ENCODE data around the gene PPFIA2. TPM values are rescaled to one million over a fixed set of nuclear protein-coding genes. Genes with fewer than 3 reads are reported as not detected.

PPFIA2 gene
- total RNA-seq, 4 donors from 2014 or later, result 0.81 to 0.84 TPM; not detected in 2

DNA sequence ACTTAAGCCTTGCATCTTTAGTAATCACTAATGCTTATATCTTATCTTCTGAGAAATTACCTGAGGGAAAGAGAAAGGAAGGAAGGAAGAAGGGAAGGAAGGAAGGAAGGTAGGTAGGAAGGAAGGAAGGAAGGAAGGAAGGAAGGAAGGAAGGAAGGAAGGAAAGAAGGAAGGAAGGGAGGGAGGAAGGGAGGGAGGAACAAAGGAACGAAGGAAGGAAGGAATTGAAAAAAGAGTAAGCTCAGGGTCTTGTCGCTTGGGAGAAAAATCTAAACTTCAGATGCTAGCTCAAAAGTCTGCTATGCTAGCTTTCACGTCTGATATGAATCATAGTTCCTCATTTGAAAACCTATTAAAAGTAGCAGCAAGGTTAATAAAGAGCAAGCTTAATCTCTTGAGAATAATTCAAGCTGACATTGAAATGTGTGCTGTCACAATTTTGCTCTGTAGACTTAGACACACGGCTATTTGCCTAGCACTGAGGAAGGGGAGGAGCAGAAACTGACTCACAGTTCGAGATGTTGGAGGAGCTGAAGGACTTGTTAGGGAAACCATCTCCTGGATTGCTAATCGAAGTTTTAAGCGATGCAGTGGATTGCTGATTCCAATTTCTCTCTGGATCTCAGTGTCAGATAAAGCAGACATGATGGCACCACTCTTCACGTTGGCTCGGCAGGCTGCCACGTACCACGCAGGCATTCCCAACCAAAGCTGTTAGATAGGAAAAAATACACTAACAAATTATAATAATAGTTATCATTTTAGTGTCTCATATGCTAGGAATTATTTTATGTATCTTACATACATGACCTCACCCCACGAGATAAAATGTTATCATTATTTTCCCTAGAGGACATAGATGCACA is 464.6 kb downstream of the PPFIA2 start:
- DNase-seq (ENCODE audit: low spot score in 2 of 2), result no peak
- no peak overlapping the region for H3K4me3 ChIP-seq (ENCODE audit: low read depth, poor library complexity, severe bottlenecking)
- intact Hi-C loops (cut with DNase I; ENCODE audit: low total_unique reads), result no loop called here
- WGBS, 2 donors, result 75 to 78% methylated on average over 12 of the region's 12 CpGs
- TF ChIP-seq, protein P1, sequence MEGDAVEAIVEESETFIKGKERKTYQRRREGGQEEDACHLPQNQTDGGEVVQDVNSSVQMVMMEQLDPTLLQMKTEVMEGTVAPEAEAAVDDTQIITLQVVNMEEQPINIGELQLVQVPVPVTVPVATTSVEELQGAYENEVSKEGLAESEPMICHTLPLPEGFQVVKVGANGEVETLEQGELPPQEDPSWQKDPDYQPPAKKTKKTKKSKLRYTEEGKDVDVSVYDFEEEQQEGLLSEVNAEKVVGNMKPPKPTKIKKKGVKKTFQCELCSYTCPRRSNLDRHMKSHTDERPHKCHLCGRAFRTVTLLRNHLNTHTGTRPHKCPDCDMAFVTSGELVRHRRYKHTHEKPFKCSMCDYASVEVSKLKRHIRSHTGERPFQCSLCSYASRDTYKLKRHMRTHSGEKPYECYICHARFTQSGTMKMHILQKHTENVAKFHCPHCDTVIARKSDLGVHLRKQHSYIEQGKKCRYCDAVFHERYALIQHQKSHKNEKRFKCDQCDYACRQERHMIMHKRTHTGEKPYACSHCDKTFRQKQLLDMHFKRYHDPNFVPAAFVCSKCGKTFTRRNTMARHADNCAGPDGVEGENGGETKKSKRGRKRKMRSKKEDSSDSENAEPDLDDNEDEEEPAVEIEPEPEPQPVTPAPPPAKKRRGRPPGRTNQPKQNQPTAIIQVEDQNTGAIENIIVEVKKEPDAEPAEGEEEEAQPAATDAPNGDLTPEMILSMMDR (IDR thresholded peaks at IDR 0.05), result no peak
- no peak for TF ChIP-seq POLR2A (IDR thresholded peaks at IDR 0.05)

DNA sequence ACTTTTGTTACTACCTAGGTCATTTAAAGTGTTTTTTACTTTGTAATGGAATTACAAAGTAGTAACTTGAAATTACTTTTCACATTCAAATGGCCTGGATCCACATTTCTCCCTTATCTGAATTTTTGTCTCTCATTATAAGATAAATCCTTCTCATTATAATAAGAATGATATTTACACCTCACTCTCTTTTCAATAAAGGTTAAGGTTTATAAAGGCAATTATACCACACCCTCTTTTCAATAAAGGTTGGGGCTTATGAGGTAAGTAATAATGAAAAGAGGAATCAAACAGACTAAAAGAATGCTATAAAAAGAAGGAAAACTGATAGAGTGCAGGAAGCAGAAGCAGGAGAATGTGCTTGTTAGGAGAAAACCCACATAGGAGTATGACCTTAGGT is 470.5 kb downstream of the PPFIA2 start:
- TF ChIP-seq, protein P1 (IDR thresholded peaks at IDR 0.05), result no peak
- TF ChIP-seq POLR2A (IDR thresholded peaks at IDR 0.05), result no peak
- intact Hi-C loops (cut with DNase I; ENCODE audit: low total_unique reads), result no loop called here
- no peak for DNase-seq (ENCODE audit: low spot score in 2 of 2)
- H3K4me3 ChIP-seq (ENCODE audit: low read depth, poor library complexity, severe bottlenecking), result no peak overlapping the region

DNA sequence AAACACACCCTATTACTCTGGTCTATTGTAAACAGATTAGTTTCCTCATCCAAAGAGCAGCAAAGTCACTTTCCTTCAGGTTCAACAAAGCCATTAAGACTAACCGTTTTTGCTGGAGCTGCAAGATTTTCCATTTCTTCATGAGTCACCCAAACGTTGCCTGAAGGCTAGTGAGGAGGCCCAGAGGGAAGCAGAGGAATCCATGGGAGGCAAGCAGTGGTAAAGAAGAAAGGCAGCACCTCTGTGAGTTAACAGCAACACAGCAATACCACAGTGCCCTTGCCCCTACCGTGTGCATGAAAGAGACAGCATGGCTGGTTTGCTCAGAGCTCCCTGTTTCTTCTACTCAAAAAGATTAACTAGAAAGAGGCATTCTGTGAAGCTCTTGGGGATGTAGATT is 475.0 kb downstream of the PPFIA2 start:
- intact Hi-C loops (cut with DNase I; ENCODE audit: low total_unique reads), result no loop called here
- no peak overlapping the region for H3K4me3 ChIP-seq (ENCODE audit: low read depth, poor library complexity, severe bottlenecking)
- TF ChIP-seq, protein P1 (IDR thresholded peaks at IDR 0.05), result no peak
- no peak for TF ChIP-seq POLR2A (IDR thresholded peaks at IDR 0.05)
- 36 to 44% methylated on average over 3 of the region's 3 CpGs for WGBS, 2 donors
- DNase-seq (ENCODE audit: low spot score in 2 of 2), result no peak

DNA sequence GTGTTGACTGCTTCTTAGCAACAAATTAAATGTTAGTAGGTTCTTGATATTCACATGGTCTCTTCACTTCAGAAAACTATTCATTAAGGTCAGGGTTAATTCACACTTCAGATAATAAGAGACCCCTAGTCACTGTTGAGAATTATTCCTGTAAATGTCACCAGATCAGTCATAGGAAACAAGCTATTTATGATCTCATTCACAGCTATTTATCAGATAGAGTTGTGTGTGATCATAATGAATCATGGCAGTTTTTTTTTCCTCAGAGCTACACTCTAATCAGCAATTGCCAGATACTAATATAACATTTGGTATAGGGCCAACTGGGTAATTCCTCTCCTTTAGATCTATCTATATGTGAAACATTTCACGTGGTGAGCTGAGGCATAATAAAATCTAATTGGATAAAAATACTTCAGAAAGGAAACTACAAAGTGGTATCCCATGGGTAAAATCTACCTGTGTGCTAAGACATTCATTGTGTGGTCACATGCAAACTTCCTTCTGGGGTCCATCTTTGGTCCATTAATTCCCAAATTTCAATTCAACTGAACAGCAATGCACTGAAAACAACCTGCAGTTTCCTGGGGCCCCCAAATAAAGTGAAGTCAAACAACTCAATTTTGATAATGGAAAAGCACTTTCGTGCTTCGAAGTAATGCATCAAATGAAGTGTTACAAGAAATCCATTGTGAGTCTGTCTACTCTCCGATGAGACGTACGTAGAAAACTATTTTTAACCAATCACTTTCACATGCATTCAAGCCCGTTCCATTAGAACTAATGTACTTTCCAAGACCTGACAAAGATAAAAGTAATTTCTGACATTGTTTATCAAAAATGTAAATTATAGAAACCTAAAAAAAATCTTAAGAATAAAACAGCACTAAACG is 484.3 kb downstream of the PPFIA2 start:
- intact Hi-C loops (cut with DNase I; ENCODE audit: low total_unique reads), result no loop called here
- TF ChIP-seq POLR2A (IDR thresholded peaks at IDR 0.05), result no peak
- TF ChIP-seq, protein P1 (IDR thresholded peaks at IDR 0.05), result no peak
- no peak overlapping the region for H3K4me3 ChIP-seq (ENCODE audit: low read depth, poor library complexity, severe bottlenecking)
- no peak for DNase-seq (ENCODE audit: low spot score in 2 of 2)
- 82 to 86% methylated on average over 8 of the region's 8 CpGs for WGBS, 2 donors

DNA sequence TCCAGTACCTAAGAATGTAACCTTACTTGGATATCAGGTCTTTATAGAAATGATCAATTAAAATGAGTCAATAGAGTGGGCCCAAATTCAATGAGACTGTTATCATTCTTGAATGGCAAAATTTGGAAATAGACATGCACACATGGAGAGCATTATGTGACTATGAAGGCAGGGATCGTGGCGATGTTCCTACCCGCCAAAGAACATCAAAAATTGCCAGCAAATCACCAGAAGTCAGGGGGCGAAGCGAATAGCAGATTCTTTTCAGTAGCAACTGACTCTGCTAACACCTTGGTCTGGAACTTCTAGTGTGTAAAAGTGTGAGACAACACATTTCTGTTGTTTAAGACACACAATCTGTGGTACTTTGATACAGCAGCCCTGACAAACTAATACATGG is 488.8 kb downstream of the PPFIA2 start:
- DNase-seq (ENCODE audit: low spot score in 2 of 2), result no peak
- WGBS, 2 donors, result 90 to 92% methylated on average over 5 of the region's 5 CpGs
- H3K4me3 ChIP-seq (ENCODE audit: low read depth, poor library complexity, severe bottlenecking), result no peak overlapping the region
- TF ChIP-seq, protein P1 (IDR thresholded peaks at IDR 0.05), result no peak
- TF ChIP-seq POLR2A (IDR thresholded peaks at IDR 0.05), result no peak
- intact Hi-C loops (cut with DNase I; ENCODE audit: low total_unique reads), result no loop called here

Measured in lower leg skin (tissue), 4 donors.